ENCODE data around the gene CCL14.

GRCh38 chr17:35978346-35978745 is 8.2 kb downstream of the CCL14 start:
- TF ChIP-seq GATA2 (IDR thresholded peaks at IDR 0.05; ENCODE audit: low read depth, low read length), result no peak
- no peak for TF ChIP-seq GATA3 (IDR thresholded peaks at IDR 0.05; ENCODE audit: low read depth, low read length)

All from SH-SY5Y (cell line).